Left lung (tissue), 10 donors: ENCODE measurements around the gene PLEKHG3. TPM values are rescaled to one million over a fixed set of nuclear protein-coding genes. Genes with fewer than 3 reads are reported as not detected.

Experiments used
- ATAC-seq: fragments of 200-7000 bp; cut with Tn5 transposase; one replicate; pipeline ENCODE4 v1.9.1; 2020; ENCODE audit warnings: moderate library complexity
- DNase-seq, 4 donors: peaks; one replicate each; pipeline ENCODE4 v3.0.0-alpha.2; 2013 to 2020
- H3K27ac ChIP-seq, 2 donors: fragments of 200-600 bp; sonication (generic) in 1 of 2; one replicate each; pipeline versions ENCODE4 v1.5.0 to v1.8.0; 2020 to 2021
- H3K27me3 ChIP-seq, 2 donors: fragments of 200-600 bp; sonication (generic) in 1 of 2; one replicate each; pipeline versions ENCODE4 v1.5.0 to v1.8.0; 2020 to 2021
- H3K36me3 ChIP-seq, 2 donors: fragments of 200-600 bp; sonication (generic) in 1 of 2; one replicate each; pipeline versions ENCODE4 v1.5.0 to v1.8.0; 2020 to 2021
- H3K4me1 ChIP-seq, 2 donors: fragments of 200-600 bp; one replicate each; pipeline ENCODE4 v1.8.0; 2021
- H3K4me3 ChIP-seq, 2 donors: fragments of 200-600 bp; sonication (generic) in 1 of 2; one replicate each; pipeline versions ENCODE4 v1.5.0 to v1.8.0; 2020 to 2021; ENCODE audit warnings: mild to moderate bottlenecking in 1 of 2
- H3K9me3 ChIP-seq, 2 donors: fragments of 200-600 bp; sonication (generic) in 1 of 2; one replicate each; pipeline versions ENCODE4 v1.5.0 to v1.8.0; 2020 to 2021
- intact Hi-C, 2 donors: fragments of 100-400 bp; cut with DNase I; formaldehyde crosslinking; loops; one replicate each; pipeline versions ENCODE4 v1.11.2 to v1.14.2; 2022
- polyA plus RNA-seq, 6 donors: library from polyadenylated mRNA; unstranded; fragments of 120-200 nt; gene quantifications; one replicate each; pipeline ENCODE4 v1.2.1, GENCODE V29; 2013; ENCODE audit not compliant: insufficient read length in 6 of 6
- total RNA-seq, 2 donors: library from RNA; stranded (reverse); fragmentation: NEBNext Ultra II Directional; extraction: Animal tissue kit (Norgen Biotek cat#: 25700); gene quantifications; one replicate each; pipeline ENCODE4 v1.2.1, GENCODE V29; 2021
- TF ChIP-seq, protein P1 (sequence below), 2 donors: fragments of 200-600 bp; sonication (generic) in 1 of 2; IDR thresholded peaks; one replicate each; pipeline versions ENCODE4 v1.5.0 to v1.8.0; 2021; ENCODE audit warnings: antibody characterized with exemption in 2 of 2
- donor health status: DM: no; HTN: yes; CAD: no.
- donor health status: DM: no; HTN: no; CAD: no.

PLEKHG3 gene
- total and polyA plus RNA-seq, 8 donors: 31.9 to 67.3 (median 56.0) TPM

DNA sequence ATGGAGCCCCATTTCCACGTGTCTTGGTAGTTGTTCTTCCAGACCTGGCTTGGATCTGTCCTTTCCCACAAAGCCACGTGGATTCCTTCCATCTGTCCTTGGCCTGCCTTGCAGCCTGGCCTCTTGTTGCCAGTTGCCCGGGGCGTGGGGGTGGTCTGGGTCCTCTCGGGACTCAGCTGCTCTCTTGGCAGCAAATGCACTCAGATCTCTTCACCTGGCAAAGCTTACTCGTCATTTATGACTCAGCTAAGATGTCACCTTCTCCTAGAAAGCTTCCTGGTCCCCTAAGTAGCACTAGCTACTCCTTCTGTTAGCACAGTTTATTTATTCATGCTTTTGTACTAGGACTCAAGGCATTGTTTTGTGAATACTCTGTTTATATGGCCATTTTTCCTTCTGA is 13.6 kb downstream of the PLEKHG3 start:
- Histone ChIP-seq H3K4me1 (peaks cover 30 to 79% of the 10 kb centered on the region in 2 donors), H3K9me3 (peaks cover 0 to 4% of the 10 kb centered on the region in 2 donors), H3K36me3 (no peaks in the 10 kb centered on the region), H3K4me3 (no peak overlapping the region), H3K27me3 (no peaks in the 10 kb centered on the region), H3K27ac (peak overlapping the region in 1 of 2 donors; percentile 9)
- ATAC-seq (peak; percentile 13), DNase-seq (peak in 1 of 4 donors; percentile 37)
- intact Hi-C loops: no loop called here
- TF ChIP-seq, protein P1, sequence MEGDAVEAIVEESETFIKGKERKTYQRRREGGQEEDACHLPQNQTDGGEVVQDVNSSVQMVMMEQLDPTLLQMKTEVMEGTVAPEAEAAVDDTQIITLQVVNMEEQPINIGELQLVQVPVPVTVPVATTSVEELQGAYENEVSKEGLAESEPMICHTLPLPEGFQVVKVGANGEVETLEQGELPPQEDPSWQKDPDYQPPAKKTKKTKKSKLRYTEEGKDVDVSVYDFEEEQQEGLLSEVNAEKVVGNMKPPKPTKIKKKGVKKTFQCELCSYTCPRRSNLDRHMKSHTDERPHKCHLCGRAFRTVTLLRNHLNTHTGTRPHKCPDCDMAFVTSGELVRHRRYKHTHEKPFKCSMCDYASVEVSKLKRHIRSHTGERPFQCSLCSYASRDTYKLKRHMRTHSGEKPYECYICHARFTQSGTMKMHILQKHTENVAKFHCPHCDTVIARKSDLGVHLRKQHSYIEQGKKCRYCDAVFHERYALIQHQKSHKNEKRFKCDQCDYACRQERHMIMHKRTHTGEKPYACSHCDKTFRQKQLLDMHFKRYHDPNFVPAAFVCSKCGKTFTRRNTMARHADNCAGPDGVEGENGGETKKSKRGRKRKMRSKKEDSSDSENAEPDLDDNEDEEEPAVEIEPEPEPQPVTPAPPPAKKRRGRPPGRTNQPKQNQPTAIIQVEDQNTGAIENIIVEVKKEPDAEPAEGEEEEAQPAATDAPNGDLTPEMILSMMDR (IDR thresholded peaks at IDR 0.05): no peak

DNA sequence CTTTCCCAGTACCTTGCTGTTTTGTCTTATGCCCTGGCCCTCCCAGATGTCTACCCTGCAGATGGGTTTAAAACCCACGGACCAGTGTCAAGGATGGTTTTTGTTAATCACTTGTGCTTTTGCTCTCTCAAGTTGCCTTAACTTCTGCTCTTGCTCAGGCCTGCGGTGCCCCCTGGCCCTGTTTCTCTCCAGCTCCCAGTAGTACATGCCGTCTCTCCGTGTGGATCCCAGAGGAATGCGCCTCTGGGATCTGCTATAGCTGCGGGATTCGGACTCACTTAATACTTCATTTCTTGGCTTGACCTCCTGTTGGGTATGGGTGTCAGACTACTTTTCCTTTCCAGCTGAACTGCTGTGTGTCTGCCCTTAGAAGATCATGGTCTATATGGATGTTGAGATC is 14.5 kb downstream of the PLEKHG3 start:
- no peak overlapping the region for H3K27ac ChIP-seq
- TF ChIP-seq, protein P1 (IDR thresholded peaks at IDR 0.05): no peak
- H3K27me3 ChIP-seq: no peaks in the 10 kb centered on the region
- DNase-seq (no peak), ATAC-seq (no peak)
- H3K36me3 ChIP-seq: no peaks in the 10 kb centered on the region
- no peak overlapping the region for H3K4me3 ChIP-seq
- intact Hi-C loops: no loop called here
- H3K4me1 ChIP-seq: peaks cover 30 to 85% of the 10 kb centered on the region in 2 donors
- H3K9me3 ChIP-seq: no peaks in the 10 kb centered on the region

DNA sequence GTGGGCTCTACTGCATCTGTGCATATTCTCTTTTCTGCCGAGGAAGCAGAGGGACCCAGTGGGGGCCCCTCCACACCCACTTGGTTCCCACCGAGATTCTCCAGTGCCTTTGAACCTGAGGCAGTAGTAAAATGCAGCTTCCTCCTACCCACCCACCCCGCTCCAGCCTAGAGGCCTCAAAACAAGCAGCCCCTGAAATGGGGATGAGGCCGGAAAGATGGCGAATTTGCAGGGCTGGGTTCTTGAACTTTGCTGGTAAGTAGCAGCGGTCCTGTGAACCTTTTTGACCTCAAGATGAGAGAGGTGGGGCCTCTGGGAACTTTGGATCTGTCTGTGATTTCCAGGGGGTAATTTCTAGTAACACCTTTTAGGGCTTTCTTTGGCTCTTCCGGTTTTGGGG is 15.4 kb downstream of the PLEKHG3 start:
- ATAC-seq (no peak), DNase-seq (peak in 1 of 4 donors; percentile 21)
- TF ChIP-seq, protein P1 (IDR thresholded peaks at IDR 0.05): no peak
- H3K4me1 ChIP-seq: peaks cover 30 to 85% of the 10 kb centered on the region in 2 donors
- H3K27ac ChIP-seq: peak overlapping the region in 1 of 2 donors; percentile 48
- H3K4me3 ChIP-seq: no peak overlapping the region
- no peaks in the 10 kb centered on the region for H3K36me3 ChIP-seq
- no peaks in the 10 kb centered on the region for H3K9me3 ChIP-seq
- intact Hi-C loops: no loop called here
- H3K27me3 ChIP-seq: no peaks in the 10 kb centered on the region

DNA sequence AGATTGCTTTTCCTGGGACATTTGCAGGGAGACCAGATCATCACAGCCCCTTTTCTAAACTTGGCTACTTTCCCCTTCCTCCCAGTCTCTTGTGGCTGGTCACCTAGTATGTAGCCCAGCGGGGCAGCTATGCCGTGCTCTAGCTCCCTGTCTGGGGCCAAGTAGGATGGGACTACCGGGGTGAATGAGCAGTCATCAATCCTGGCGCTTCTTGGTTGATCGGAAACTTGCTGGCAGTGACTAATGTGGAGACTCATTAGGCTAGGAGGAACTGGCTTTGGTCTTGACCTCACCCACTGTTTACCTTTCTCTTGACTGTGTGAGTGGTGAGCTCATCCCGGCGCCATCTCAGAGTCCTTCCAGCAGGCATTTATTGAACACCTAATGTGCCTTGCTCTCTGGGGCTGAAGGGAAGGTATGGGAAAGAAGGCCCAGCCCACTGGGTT is 15.9 kb downstream of the PLEKHG3 start:
- peak; percentile 64 for ATAC-seq
- H3K4me1 ChIP-seq: peaks cover 30 to 83% of the 10 kb centered on the region in 2 donors

DNA sequence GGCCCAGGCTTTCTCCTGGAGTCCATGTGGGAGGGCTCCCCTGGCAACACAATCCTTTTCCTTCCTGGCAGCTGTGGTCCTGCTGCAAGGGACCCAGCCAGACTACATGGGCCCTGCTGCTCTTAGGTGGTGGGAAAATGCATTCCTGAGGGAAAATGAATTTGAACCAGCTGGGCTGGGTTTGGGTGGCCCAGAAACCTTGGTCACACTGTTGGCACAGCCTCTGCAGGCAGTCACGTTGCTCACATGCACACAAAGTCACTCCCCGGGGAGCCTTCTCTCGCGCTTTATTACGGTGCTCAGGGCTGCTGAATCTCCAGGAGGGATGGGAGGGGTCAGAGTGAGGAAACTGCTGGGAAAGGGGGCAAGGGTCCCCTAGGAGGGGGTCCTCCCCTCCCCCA is 17.2 kb downstream of the PLEKHG3 start:
- Histone ChIP-seq H3K9me3 (no peaks in the 10 kb centered on the region), H3K36me3 (no peaks in the 10 kb centered on the region), H3K4me1 (peaks cover 30 to 75% of the 10 kb centered on the region in 2 donors), H3K4me3 (no peak overlapping the region), H3K27ac (peak overlapping the region in 1 of 2 donors; percentile 59), H3K27me3 (no peaks in the 10 kb centered on the region)
- intact Hi-C loops: no loop called here
- ATAC-seq (peak; percentile 45), DNase-seq (peak in 1 of 4 donors; percentile 44)
- TF ChIP-seq, protein P1 (IDR thresholded peaks at IDR 0.05): no peak

More for the DNA sequence above, 15.9 kb downstream of the PLEKHG3 start:
- H3K27ac ChIP-seq: peak overlapping the region in 1 of 2 donors; percentile 48
- peak in 1 of 4 donors; percentile 38 for DNase-seq
- TF ChIP-seq, protein P1 (IDR thresholded peaks at IDR 0.05): no peak
- intact Hi-C loops: no loop called here
- H3K27me3 ChIP-seq: no peaks in the 10 kb centered on the region
- no peak overlapping the region for H3K4me3 ChIP-seq
- no peaks in the 10 kb centered on the region for H3K9me3 ChIP-seq
- no peaks in the 10 kb centered on the region for H3K36me3 ChIP-seq
